Loucy (cell line): ENCODE measurements around the gene GHRHR.

ENCODE experiments used
- H2AFZ ChIP-seq: fragments of 200-600 bp; sonication (generic); 2 replicates; pipeline ENCODE4 v1.6.0; 2016; ENCODE audit warnings: antibody characterized with exemption, mild to moderate bottlenecking, low read length, moderate library complexity
- H3F3A ChIP-seq: fragments of 200-600 bp; 2 replicates; pipeline ENCODE4 v1.6.0; 2016; ENCODE audit warnings: antibody characterized with exemption, low read depth, mild to moderate bottlenecking
- H3K27me3 ChIP-seq: fragments of 200-600 bp; sonication (generic); 2 replicates; pipeline ENCODE4 v1.6.1; 2014; ENCODE audit warnings: low read length, mild to moderate bottlenecking; ENCODE audit not compliant: insufficient read depth, poor library complexity, severe bottlenecking
- H3K36me3 ChIP-seq: fragments of 200-600 bp; sonication (generic); 2 replicates; pipeline ENCODE4 v1.6.1; 2016; ENCODE audit warnings: low read length; ENCODE audit not compliant: insufficient read depth
- H3K4me1 ChIP-seq: fragments of 200-600 bp; sonication (generic); 2 replicates; pipeline ENCODE4 v1.5.1; 2014; ENCODE audit warnings: low read length, mild to moderate bottlenecking; ENCODE audit not compliant: insufficient read depth, poor library complexity, severe bottlenecking
- H3K4me2 ChIP-seq: fragments of 200-600 bp; sonication (generic); 2 replicates; pipeline ENCODE4 v1.6.0; 2014; ENCODE audit warnings: antibody characterized with exemption, low read length, low read depth, mild to moderate bottlenecking; ENCODE audit not compliant: poor library complexity, severe bottlenecking
- H3K4me3 ChIP-seq: fragments of 200-600 bp; sonication (generic); 2 replicates; pipeline ENCODE4 v1.5.1; 2014; ENCODE audit warnings: low read length, mild to moderate bottlenecking, mixed read lengths; ENCODE audit not compliant: poor library complexity, severe bottlenecking
- H3K79me2 ChIP-seq: fragments of 200-600 bp; sonication (generic); 2 replicates; pipeline ENCODE4 v1.6.1; 2014; ENCODE audit warnings: low read length; ENCODE audit not compliant: insufficient read depth
- H3K9ac ChIP-seq: fragments of 200-600 bp; sonication (generic); 2 replicates; pipeline ENCODE4 v1.6.0; 2014; ENCODE audit warnings: mild to moderate bottlenecking, low read depth, low read length, moderate library complexity; ENCODE audit not compliant: poor library complexity, severe bottlenecking
- H3K9me2 ChIP-seq: fragments of 200-600 bp; sonication (generic); replicated peaks from 2 replicates; pipeline ENCODE4 v1.6.1; 2016; ENCODE audit warnings: low read depth, low read length, mixed read lengths
- H3K9me3 ChIP-seq: fragments of 200-600 bp; sonication (generic); 2 replicates; pipeline ENCODE4 v1.6.1; 2014; ENCODE audit warnings: mild to moderate bottlenecking, antibody characterized with exemption, low read length, low read depth; ENCODE audit not compliant: insufficient read depth
- H4K20me1 ChIP-seq: fragments of 200-600 bp; sonication (generic); 2 replicates; pipeline ENCODE4 v1.6.0; 2014; ENCODE audit warnings: antibody characterized with exemption, low read length, mild to moderate bottlenecking; ENCODE audit not compliant: insufficient read depth, poor library complexity, severe bottlenecking
- CTCF ChIP-seq: fragments of 200-600 bp; sonication (generic); conservative IDR thresholded peaks from 2 replicates; pipeline ENCODE4 v1.5.1; 2014; ENCODE audit warnings: mild to moderate bottlenecking, antibody characterized with exemption, low read length
- EZH2phosphoT487 ChIP-seq: fragments of 200-600 bp; IDR thresholded peaks from 2 replicates; pipeline ENCODE4 v1.6.1; 2018; ENCODE audit warnings: antibody characterized with exemption, mild to moderate bottlenecking, moderate library complexity, borderline replicate concordance

GHRHR gene

GRCh38 chr7:30974605-30975255 lies 11.0 kb downstream of the GHRHR start:
- Histone ChIP-seq H3K9me3 (no peaks in the 10 kb centered on the region), H3K27me3 (no peaks in the 10 kb centered on the region), H3K9me2 (no peaks in the 10 kb centered on the region), H4K20me1 (no peaks in the 10 kb centered on the region), H3K79me2 (no peaks in the 10 kb centered on the region), H3F3A (no peaks in the 10 kb centered on the region), H3K4me3 (no peak overlapping the region), H3K36me3 (no peaks in the 10 kb centered on the region), H3K9ac (no peak overlapping the region), H3K4me2 (no peak overlapping the region), H3K4me1 (no peaks in the 10 kb centered on the region), H2AFZ (0 out of 2 replicates have a peak overlapping the region, but pooled peaks have one; percentile 20)
- TF ChIP-seq EZH2phosphoT487 (no peak), CTCF (peak; percentile 81)

- H3K27me3 ChIP-seq = no peaks in the 10 kb centered on the region
- H3K4me2 ChIP-seq = no peak overlapping the region
Observed at GRCh38 chr7:30975256-30975899, 11.6 kb downstream of the GHRHR start.

GRCh38 chr7:30976381-30976780 lies 12.6 kb downstream of the GHRHR start:
- H3K9ac ChIP-seq = no peak overlapping the region
- TF ChIP-seq CTCF (no peak), EZH2phosphoT487 (no peak)
- H3K9me3 ChIP-seq = no peaks in the 10 kb centered on the region
- no peak overlapping the region for H3K4me3 ChIP-seq
- no peaks in the 10 kb centered on the region for H3K9me2 ChIP-seq
- H3K79me2 ChIP-seq = no peaks in the 10 kb centered on the region
- no peaks in the 10 kb centered on the region for H3K27me3 ChIP-seq
- H3K4me1 ChIP-seq = no peaks in the 10 kb centered on the region
- H4K20me1 ChIP-seq = no peaks in the 10 kb centered on the region
- H3K36me3 ChIP-seq = no peaks in the 10 kb centered on the region
- no peak overlapping the region for H3K4me2 ChIP-seq
- H2AFZ ChIP-seq = no peak overlapping the region
- no peaks in the 10 kb centered on the region for H3F3A ChIP-seq

More at GRCh38 chr7:30975256-30975899, 11.6 kb downstream of the GHRHR start:
- Histone ChIP-seq H3K79me2 (no peaks in the 10 kb centered on the region), H3F3A (no peaks in the 10 kb centered on the region), H3K36me3 (no peaks in the 10 kb centered on the region), H3K9me3 (no peaks in the 10 kb centered on the region), H3K4me3 (no peak overlapping the region), H4K20me1 (no peaks in the 10 kb centered on the region), H3K4me1 (no peaks in the 10 kb centered on the region), H2AFZ (no peak overlapping the region), H3K9me2 (no peaks in the 10 kb centered on the region), H3K9ac (no peak overlapping the region)
- TF ChIP-seq EZH2phosphoT487 (no peak), CTCF (no peak)
